HG03135 (cell line): Measurements from ENCODE around the gene LYZL6.
"Not testable (repeated sequence)": the region's sequence is repeated elsewhere in the genome, so short reads cannot be mapped to it uniquely, and the experiment has no call there.

Experiments used
- ATAC-seq: cut with Tn5 transposase; IDR thresholded peaks from one replicate; pipeline ENCODE4 v1.9.1; 2021; ENCODE audit warnings: mild to moderate bottlenecking, moderate library complexity; ENCODE audit not compliant: unreplicated experiment

LYZL6 gene

DNA sequence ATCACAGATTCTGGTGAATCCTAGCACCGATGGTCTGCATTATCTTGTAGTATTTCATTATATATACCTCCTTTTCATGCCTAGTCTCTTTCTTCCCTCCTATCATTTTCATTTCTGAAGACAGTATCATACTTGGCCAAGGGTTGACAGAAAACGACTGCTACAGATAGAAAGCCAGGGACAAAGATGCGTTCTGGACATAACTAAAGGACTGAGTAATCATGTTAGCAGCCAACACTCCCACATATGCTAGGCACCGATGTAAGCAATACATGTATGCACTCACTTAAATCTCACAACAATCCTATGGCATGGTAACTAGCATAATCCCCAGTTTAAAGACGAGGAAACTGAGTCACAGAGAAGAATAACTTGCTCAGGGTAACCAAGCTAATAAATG lies 35.8 kb downstream of the LYZL6 start:
- ATAC-seq = no peak

- ATAC-seq = no peak
These were observed 36.4 kb downstream of the LYZL6 start for GRCh38 chr17:35906926-35907637.

DNA sequence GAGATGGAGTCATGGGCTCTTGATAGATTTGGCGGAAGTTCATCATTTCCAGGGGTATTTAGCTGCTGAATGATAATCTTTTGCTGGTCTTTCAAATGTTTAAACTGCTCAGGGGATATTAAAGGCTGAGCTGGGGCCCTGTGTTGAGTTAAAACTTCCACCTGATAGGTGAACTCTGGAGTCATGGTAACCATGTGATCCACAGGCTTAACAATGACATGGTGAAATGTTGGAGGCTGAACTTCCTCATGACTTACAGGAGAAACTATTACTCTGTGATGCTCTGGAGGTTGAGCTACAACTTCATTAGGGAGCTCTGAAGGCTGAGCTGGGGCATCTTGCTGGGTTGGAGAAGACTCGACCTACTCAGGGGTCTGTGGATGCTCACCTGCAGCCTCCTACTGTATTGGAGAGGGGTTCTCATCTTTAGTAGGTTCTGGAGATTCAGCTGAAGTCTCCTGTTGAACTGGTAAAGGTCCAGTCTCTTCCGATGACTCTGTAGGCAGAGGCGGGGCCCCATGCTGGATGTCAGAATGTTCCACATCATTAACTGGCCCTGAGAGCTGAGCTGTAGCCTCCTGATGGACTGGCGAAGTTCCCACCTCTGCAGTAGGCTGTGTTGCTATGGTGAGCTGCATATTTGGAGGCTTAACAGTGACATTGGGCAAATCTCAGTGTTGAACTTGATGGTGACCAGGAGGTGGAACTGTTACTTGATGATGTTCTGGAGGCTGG lies 37.2 kb downstream of the LYZL6 start:
- ATAC-seq = no peak

GRCh38 chr17:35903451-35903850 lies 40.1 kb downstream of the LYZL6 start:
- no peak for ATAC-seq

DNA sequence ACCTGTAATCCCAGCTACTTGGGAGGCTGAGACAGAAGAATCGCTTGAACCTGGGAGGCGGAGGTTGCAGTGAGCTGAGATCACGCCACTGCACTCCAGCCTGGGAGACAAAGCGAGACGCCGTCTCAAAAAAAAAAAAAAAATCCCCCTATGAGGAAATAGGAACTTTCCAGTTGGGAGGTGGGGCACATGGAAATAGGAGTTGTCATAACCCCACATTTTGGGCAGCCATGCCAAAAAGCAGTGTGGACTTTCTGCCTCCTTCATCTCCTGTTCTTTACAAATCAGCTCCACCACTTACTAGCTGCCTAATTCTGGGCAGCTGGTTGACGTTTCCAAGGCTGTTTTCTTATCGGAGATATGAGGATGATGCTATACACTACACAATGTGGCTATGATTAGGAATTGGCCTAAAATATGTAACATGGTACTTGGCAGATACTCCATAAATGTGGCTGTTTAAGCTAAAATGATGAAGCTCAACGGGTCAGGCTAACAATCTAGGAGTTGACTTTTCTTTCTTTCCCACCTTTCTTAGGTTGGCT lies 41.8 kb downstream of the LYZL6 start:
- ATAC-seq = no peak

DNA sequence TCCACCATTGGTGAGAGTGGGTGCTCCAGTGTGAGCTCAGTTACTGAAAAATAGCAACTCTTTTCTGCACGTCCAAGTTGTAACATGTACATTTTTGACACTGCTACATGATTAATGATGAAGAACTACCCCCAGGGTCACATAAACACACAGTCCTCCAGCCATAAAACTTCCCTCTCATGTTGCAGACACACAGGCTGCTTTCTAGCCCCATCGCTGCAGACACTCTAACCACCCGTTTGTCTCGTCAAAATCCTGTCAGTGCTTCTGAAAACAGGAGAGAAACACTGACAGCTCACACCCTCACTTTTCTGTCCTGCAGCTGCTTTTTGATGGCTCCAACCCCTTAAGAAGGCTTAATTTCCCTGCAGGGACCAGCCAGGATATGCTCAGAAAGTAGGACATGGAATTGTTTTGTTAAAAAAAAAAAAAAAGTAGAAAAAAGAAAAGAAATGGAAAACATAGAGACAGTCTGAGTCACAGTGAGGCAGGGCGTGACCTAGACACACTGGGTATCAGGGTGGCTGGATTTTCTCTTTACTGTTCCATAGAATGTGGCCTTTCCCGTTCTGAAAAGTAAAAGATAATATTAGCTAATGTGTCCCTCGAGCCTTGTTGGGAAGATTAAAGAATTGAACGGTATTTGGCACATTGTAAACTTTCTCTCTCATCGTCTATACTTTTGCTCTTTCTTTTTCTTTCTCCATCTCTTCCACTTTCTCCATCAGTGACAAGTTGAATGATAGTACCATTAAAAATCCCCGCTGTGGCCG lies 42.6 kb downstream of the LYZL6 start:
- no peak for ATAC-seq

DNA sequence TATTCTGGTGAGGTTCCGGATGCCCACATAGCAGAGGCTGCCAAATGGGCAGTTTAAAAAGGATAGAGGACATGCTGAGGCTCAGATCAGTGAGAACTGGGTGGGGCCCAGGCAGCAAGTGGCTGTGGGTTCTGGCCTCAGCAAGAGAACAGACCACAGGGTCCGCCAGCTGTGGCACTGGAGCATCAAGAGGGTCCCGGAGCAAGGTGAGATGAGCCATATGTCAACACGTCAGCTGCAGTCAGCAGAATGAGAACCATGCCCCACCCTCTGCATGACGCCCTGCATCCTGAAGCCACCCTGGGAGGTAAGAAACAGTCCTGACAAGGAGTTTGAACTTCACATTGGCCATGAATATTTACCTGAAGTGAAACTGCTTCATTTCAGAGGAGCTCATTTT lies 43.2 kb downstream of the LYZL6 start:
- ATAC-seq = no peak

- ATAC-seq = no peak
These were observed 45.0 kb downstream of the LYZL6 start for GRCh38 chr17:35898283-35899070.

DNA sequence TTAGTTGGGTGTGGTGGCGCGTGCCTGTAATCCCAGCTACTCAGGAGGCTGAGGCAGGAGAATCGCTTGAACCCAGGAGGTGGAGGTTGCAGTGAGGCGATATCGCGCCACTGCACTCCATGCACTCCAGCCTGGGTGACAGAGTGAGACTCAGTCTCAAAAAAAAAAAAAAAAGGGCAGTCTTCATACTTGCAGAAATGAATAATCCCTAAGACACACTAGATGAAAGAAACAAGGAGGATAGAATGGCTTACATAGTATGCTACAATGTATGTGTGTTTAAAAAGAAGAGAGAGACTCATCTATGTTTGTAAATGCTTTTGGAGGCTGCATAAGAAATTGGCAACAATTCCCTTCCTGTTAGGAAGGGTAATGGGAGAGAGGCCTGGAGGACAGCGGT lies 45.7 kb downstream of the LYZL6 start:
- not testable (repeated sequence) for ATAC-seq

- no peak for ATAC-seq
These were observed 47.6 kb downstream of the LYZL6 start for GRCh38 chr17:35895636-35896587.

DNA sequence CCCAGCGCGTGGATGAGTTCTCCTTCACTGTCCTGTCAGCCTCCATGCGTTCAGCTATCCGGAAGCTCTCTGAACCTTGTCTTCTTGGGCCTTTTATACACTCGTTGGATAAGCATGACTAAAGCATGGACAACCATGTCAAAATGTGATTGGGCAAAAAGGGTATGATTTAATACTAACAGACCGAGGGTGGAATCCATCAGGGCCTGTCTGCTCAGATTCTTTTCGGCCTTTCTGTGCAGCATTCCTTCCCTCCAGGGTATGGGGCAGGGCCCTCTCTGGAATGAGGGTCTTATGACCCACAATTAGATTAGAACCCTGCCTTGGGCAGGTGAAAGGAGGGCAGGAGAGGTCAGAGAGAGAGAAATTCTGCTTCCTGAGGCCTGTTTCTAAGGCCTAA lies 49.3 kb downstream of the LYZL6 start:
- ATAC-seq = no peak

GRCh38 chr17:35893751-35894150 lies 49.8 kb downstream of the LYZL6 start:
- no peak for ATAC-seq

GRCh38 chr17:35892091-35893035 lies 51.1 kb downstream of the LYZL6 start:
- no peak for ATAC-seq

- ATAC-seq = no peak
These were observed 52.2 kb downstream of the LYZL6 start for GRCh38 chr17:35891269-35891668.

DNA sequence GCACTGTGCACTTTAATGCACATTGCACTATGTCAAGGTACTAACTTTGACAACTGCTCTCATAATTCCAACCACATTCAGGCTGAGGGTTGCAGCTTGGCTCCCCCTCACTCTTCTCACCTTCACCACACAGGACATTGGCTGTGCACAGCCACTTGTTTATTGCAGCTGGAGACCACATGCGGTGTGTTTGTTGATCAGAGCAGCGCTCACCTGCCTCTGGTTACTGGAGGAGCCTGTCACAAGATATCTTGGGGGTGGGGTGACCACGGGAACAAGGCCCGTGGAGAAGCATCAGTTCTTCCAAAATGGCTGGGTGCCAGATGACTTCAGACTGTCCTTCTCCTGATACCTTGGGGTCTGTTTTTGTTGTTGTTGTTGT lies 52.7 kb downstream of the LYZL6 start:
- ATAC-seq = no peak

DNA sequence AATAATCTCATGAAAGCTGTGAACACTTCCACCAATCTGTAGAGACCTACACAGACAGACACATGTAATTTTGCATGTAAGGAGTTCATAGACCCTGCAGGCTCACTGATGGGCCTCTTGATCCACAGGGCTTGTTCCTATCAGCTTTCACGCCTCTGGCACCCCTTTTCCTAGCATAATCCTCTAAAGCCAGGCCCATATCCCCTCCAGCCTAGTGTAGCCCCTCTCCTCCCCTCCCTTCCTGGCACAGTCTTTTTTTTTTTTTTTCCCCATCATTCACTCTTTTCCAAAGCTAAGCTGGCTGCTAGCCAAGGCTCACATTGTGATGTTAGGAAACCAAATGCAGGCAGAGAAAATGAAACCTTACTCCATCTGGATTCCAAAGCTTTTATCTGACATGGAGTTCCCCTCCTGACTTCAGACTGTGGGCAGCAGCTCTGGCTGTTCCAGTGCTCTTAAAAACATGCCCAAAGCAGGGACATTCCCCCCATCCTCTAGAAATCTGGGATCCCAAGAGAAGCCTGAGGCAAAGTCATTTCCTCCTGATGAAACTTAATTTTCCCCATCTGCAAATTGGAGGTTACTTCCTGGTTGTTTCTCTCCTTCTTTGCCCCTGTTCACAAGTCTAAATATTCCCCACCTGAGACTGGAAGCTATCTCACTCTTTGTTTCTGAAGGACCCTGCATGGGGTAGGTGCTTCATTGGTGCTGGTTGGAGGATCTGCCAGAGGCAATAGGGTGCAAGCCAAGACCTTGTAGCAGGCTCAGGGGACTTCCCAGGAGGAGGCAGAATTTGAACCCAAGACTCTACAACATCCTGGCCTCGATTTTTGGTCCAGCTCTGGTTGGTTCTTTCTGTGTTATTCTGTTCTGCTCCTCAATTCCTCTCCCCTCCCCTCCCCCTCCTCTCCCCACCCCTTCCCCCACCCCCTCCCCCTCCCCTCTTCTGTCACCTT lies 53.4 kb downstream of the LYZL6 start:
- no peak for ATAC-seq

- no peak for ATAC-seq
These were observed 54.3 kb downstream of the LYZL6 start for GRCh38 chr17:35889241-35889640.
